Measurements from ENCODE around the gene IFRD1.
"Not testable (repeated sequence)": the region's sequence is repeated elsewhere in the genome, so short reads cannot be mapped to it uniquely, and the experiment has no call there.

IFRD1 gene

GRCh38 chr7:112516418-112516817 lies 66.2 kb downstream of the IFRD1 start:
- not testable (repeated sequence) for DNase-seq (ENCODE audit: low spot score)

- no peak for DNase-seq (ENCODE audit: low spot score)
Observed at GRCh38 chr7:112517487-112517886, 67.2 kb downstream of the IFRD1 start.

DNA sequence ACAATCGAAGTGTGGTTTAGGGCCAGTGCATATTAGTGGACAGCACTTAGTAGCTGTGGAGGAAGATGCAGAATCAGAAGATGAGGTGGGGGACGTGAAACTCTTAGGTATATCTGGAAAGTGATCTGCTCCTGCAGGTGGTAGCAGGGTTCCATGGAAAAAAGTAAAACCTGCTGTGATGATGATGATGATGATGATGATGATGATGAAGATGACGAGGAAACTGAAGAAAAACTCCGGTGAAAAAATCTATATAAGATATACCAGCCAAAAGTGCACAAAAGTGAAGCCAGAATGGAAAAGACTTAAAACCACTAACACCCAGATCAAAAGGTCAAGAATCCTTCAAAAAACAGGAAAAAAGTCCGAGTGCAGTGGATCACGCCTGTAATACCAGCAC lies 70.5 kb downstream of the IFRD1 start:
- no peak for DNase-seq (ENCODE audit: low spot score)

- no peak for DNase-seq (ENCODE audit: low spot score)
Observed at GRCh38 chr7:112521942-112522341, 71.7 kb downstream of the IFRD1 start.

DNA sequence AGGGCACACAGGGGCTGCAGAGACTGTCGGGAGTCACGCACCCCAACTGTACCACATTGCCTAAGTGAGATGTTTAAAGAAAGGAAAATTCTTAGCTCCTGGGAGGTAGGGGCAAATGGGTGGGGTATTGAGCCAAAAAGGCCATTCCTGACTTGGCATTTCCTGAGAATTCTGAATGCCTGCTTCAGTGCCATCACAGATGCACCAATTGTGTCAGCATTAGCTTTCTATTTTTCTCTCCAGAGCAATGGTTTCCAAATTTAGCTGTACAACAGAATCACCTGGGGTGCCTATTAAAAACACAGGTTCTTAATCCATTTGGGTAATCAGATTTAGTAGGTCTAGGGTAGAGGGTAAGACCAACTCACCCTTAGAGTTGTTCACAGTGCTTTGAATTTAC lies 73.6 kb downstream of the IFRD1 start:
- no peak for DNase-seq (ENCODE audit: low spot score)

All from LoVo (cell line).